ENCODE measurements around the gene APRT. TPM values are rescaled to one million over a fixed set of nuclear protein-coding genes. Genes with fewer than 3 reads are reported as not detected.

Gene APRT
- total and polyA plus RNA-seq, 2 of the 8 experiments (the other 6 are each of a cell fraction or from before 2014, with no cell fraction given): 221 to 267 TPM

DNA sequence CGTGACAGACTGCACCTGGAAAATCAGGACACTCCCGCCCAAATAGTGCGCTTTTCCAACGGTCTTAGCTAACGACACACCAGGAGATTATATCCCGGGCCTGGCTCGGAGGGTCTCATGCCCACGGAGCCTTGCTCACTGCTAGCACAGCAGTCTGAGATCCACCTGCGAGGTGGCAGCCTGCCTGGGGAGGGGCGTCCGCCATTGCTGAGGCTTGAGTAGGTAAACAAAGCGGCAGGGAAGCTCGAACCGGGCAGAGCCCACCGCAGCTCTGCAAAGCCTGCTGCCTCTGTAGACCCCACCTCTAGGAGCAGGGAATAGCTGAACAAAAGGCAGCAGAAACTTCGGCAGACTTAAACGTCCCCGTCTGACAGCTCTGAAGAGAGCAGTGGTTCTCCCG, 39.9 kb upstream of the APRT start:
- H2AK5ac ChIP-seq (ENCODE audit: low read depth, low read length): no peak overlapping the region
- H4K91ac ChIP-seq (replicated peaks; ENCODE audit: insufficient read length, low read length): no peak overlapping the region
- CTCF ChIA-PET (ENCODE audit: partially characterized antibody): interaction anchor here (0.9 to 1.7 kb wide), 3 partner anchors 10 to 322 kb away, joined by 3 to 6 read pairs (median 3); no protein-coding TSS in a partner anchor
- no peak overlapping the region for H3K56ac ChIP-seq (replicated peaks; ENCODE audit: insufficient read length, low read depth, low read length)
- no peak overlapping the region for H3K23ac ChIP-seq (ENCODE audit: insufficient read length)
- no peak overlapping the region for H3K4me3 ChIP-seq (ENCODE audit: extremely low read depth in 1 of 4, insufficient read depth in 2 of 4, low read depth in 3 of 4, low read length in 4 of 4)
- H2BK12ac ChIP-seq (ENCODE audit: low read depth, low read length): no peak overlapping the region
- no peak overlapping the region for H2BK20ac ChIP-seq (ENCODE audit: low read length)
- H4K20me1 ChIP-seq (replicated peaks in 1 of 2; ENCODE audit: control insufficient read depth in 1 of 2, insufficient read depth in 2 of 2, low read length in 2 of 2): peaks cover 0 to 12% of the 10 kb centered on the region in 2 experiments
- POLR2A ChIA-PET (ENCODE audit: partially characterized antibody): interaction anchor here (0.6 kb wide), 1 partner anchor 43 kb away, joined by 3 read pairs; no protein-coding TSS in a partner anchor
- H3K79me1 ChIP-seq (ENCODE audit: low read depth, low read length): no peaks in the 10 kb centered on the region; the same call in 1 of the 2 replicates
- H3K4me1 ChIP-seq (replicated peaks in 1 of 4; ENCODE audit: control insufficient read depth in 3 of 4, insufficient read depth in 4 of 4, low read length in 3 of 4): peaks cover 0 to 5% (median 3%) of the 10 kb centered on the region in 4 experiments; a peak in 5 of 7 replicates
- peaks cover 0 to 2% (median 0%) of the 10 kb centered on the region in 4 experiments; a peak in 1 of 8 replicates for H3K36me3 ChIP-seq (ENCODE audit: control insufficient read depth in 2 of 4, insufficient read depth in 4 of 4, low read length in 3 of 4)
- FAIRE-seq (no peak), DNase-seq (ENCODE audit: low read depth in 1 of 2, low spot score in 2 of 2) (no peak)
- H2AFZ ChIP-seq (ENCODE audit: low read length): no peak overlapping the region
- H3K9me3 ChIP-seq (ENCODE audit: insufficient read depth in 2 of 2, low read depth in 1 of 2, low read length in 1 of 2): peaks cover 0 to 5% of the 10 kb centered on the region in 2 experiments; a peak in 1 of 4 replicates
- no peak overlapping the region for H3K27ac ChIP-seq (ENCODE audit: low read depth, low read length)
- H3K4ac ChIP-seq (replicated peaks; ENCODE audit: insufficient read length, low read depth, low read length): no peak overlapping the region
- H2BK5ac ChIP-seq (ENCODE audit: low read depth, low read length): no peak overlapping the region
- H3K18ac ChIP-seq (ENCODE audit: extremely low read depth, low read length): no peak overlapping the region
- H2BK120ac ChIP-seq (replicated peaks; ENCODE audit: low read depth, low read length): no peak overlapping the region
- H3K9ac ChIP-seq (replicated peaks in 1 of 4; ENCODE audit: extremely low read depth in 1 of 4, low read depth in 3 of 4, low read length in 3 of 4): no peak overlapping the region
- no peak overlapping the region for H4K8ac ChIP-seq (ENCODE audit: extremely low read depth, insufficient read depth, low read length)
- H3K79me2 ChIP-seq (ENCODE audit: control insufficient read depth in 1 of 2, insufficient read depth in 2 of 2, low read length in 2 of 2): no peaks in the 10 kb centered on the region
- 93% methylated on average over 19 of the region's 19 CpGs; no CpG with 5 or more reads in 1 of the 2 experiments for WGBS, 2 experiments (ENCODE audit: extremely low coverage in 1 of 2, insufficient coverage in 1 of 2, insufficient read length in 1 of 2, insufficient replicate concordance in 2 of 2, low coverage in 1 of 2, low lambda C conversion rate in 2 of 2, missing lambda C conversion rate in 1 of 2)
- no peak overlapping the region for H2BK15ac ChIP-seq (ENCODE audit: low read length)
- H4K5ac ChIP-seq (ENCODE audit: insufficient read length, low read depth, low read length): no peak overlapping the region
- no peaks in the 10 kb centered on the region for H3K27me3 ChIP-seq (replicated peaks in 1 of 4; ENCODE audit: control insufficient read depth in 3 of 4, extremely low read depth in 1 of 4, insufficient read depth in 3 of 4, low read length in 3 of 4)
- H3K4me2 ChIP-seq (ENCODE audit: insufficient read depth in 1 of 2, low read depth in 2 of 2, low read length in 2 of 2): no peak overlapping the region
- H3K14ac ChIP-seq (ENCODE audit: insufficient read length): no peak overlapping the region
- H3K23me2 ChIP-seq (ENCODE audit: low read depth, low read length): peaks cover 2% of the 10 kb centered on the region

All from H1 (cell line).